ENCODE data around the gene UCK2. TPM values are rescaled to one million over a fixed set of nuclear protein-coding genes. Genes with fewer than 3 reads are reported as not detected.

UCK2 gene
- total and polyA plus RNA-seq, 2 of the 8 experiments (the other 6 are each of a cell fraction or from before 2014, with no cell fraction given) = 103 to 109 TPM

DNA sequence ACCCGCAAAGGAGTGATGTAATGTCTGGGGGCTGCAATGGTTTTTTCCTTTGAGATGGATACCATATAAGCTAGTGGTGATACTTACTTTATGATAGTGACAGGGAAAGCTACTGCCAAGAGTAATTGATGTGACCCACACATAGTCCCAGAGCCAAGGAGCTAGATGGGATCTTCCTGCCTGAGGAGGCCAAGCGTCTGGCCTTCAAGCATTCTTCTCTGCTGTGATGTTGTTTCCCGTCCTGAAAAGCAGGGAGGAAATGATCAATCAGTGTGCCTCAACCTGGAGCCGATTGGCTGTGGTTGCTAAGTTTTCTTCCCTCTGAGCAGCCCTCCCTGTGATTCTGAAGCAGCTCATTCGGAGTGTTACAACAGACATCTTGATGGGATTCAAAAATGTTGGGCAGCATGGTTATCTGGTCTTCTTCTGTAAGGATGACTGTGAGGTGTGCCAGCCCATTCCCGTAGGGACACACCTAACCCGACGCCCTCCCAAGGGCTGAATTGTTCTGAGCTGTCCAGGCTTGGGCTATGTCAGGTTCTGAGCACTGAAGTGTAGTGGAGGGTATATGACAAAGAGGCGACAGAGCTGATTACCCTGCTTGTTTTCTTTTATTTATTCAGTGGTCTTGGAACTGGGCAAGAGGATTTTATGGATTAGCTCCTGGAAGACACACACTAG, 56.7 kb downstream of the UCK2 start (continued):
- TF ChIP-seq CHD7 (IDR thresholded peaks at IDR 0.05; ENCODE audit: insufficient replicate concordance, low read length) (no peak), SP1 (IDR thresholded peaks at IDR 0.05; ENCODE audit: low read depth, low read length) (no peak)

All from H1 (cell line).